MM.1S (cell line): ENCODE data around the gene CTSK.
"Not testable (repeated sequence)": the region's sequence is repeated elsewhere in the genome, so short reads cannot be mapped to it uniquely, and the experiment has no call there.

Experiments
- CTCF ChIP-seq: fragments of 300-600 bp; sonication (generic); IDR thresholded peaks from 2 replicates; pipeline ENCODE4 v1.5.1; 2016; ENCODE audit warnings: antibody characterized with exemption, low read length, mixed read lengths
- EZH2 ChIP-seq: fragments of 300-600 bp; sonication (generic); optimal IDR thresholded peaks from 2 replicates; pipeline ENCODE3; 2017; ENCODE audit warnings: low read depth, mild to moderate bottlenecking, antibody characterized with exemption, low read length, mixed read lengths
- EZH2phosphoT487 ChIP-seq: fragments of 300-600 bp; sonication (generic); IDR thresholded peaks from 2 replicates; pipeline ENCODE4 v1.6.1; 2018; ENCODE audit warnings: antibody characterized with exemption, low read length

DNA sequence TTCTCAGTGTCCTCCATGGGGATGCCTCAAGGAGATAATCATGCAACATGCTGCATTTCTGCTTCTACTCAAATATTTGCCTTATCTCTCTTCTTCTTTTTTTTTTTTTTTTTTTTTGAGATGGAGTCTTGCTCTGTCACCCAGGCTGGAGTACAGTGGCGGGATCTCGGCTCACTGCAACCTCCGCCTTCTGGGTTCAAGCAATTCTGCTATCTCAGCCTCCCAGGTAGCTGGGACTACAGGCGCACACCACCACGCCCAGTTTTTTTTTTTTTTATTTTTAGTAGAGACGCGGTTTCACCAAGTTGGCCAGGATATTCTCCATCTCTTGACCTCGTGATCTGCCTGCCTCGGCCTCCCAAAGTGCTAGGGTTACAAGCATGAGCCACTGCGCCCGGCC, 32.8 kb upstream of the CTSK start:
- not testable (repeated sequence) for TF ChIP-seq CTCF, EZH2, EZH2phosphoT487
